HG03060 (cell line): ENCODE measurements around the gene GGCX.
"Not testable (repeated sequence)": the region's sequence is repeated elsewhere in the genome, so short reads cannot be mapped to it uniquely, and the experiment has no call there.

Source experiments
- ATAC-seq: cut with Tn5 transposase; IDR thresholded peaks from one replicate; pipeline ENCODE4 v1.9.1; 2021; ENCODE audit warnings: low read depth, moderate number of reproducible peaks; ENCODE audit not compliant: unreplicated experiment

Gene GGCX

GRCh38 chr2:85561280-85562212 is at the start of gene GGCX:
GGCX (minus strand) TSS chr2:85561493; CDS start chr2:85561428, 65 bp downstream.
- ATAC-seq, result peak; percentile 79

GRCh38 chr2:85607268-85608215 is 46.2 kb upstream of the GGCX start:
- no peak for ATAC-seq

- no peak for ATAC-seq
Observed at GRCh38 chr2:85606116-85606455, 44.8 kb upstream of the GGCX start.

- ATAC-seq, result no peak
Observed at GRCh38 chr2:85605406-85606115, 44.3 kb upstream of the GGCX start.

GRCh38 chr2:85604568-85605339 is 43.5 kb upstream of the GGCX start:
- ATAC-seq, result no peak

GRCh38 chr2:85604133-85604444 is 42.8 kb upstream of the GGCX start:
- not testable (repeated sequence) for ATAC-seq

GRCh38 chr2:85602476-85603234 is 41.4 kb upstream of the GGCX start, which contains the start of gene TMEM150A:
TMEM150A (minus strand) TSS chr2:85602698; CDS start chr2:85601948, 750 bp downstream.
- ATAC-seq, result peak; percentile 57

GRCh38 chr2:85601771-85602475 is 40.6 kb upstream of the GGCX start:
- peak; percentile 29 for ATAC-seq

- ATAC-seq, result no peak
Observed at GRCh38 chr2:85600951-85601770, 39.9 kb upstream of the GGCX start.

GRCh38 chr2:85600235-85600575 is 38.9 kb upstream of the GGCX start:
- no peak for ATAC-seq

GRCh38 chr2:85599468-85600234 is 38.4 kb upstream of the GGCX start:
- ATAC-seq, result no peak

- no peak for ATAC-seq
Observed at GRCh38 chr2:85598594-85599340, 37.5 kb upstream of the GGCX start.

- ATAC-seq, result no peak
Observed at GRCh38 chr2:85597241-85597640, 35.9 kb upstream of the GGCX start.

- ATAC-seq, result no peak
Observed at GRCh38 chr2:85596486-85597143, 35.3 kb upstream of the GGCX start.

- ATAC-seq, result no peak
Observed at GRCh38 chr2:85596026-85596333, 34.7 kb upstream of the GGCX start.
